ENCODE results near the gene PAPLN. TPM values are rescaled to one million over a fixed set of nuclear protein-coding genes. Genes with fewer than 3 reads are reported as not detected.

PAPLN gene
- total and polyA plus RNA-seq, 2 of the 8 experiments (the other 6 are each of a cell fraction or from before 2014, with no cell fraction given): 14.8 to 25.6 TPM

DNA sequence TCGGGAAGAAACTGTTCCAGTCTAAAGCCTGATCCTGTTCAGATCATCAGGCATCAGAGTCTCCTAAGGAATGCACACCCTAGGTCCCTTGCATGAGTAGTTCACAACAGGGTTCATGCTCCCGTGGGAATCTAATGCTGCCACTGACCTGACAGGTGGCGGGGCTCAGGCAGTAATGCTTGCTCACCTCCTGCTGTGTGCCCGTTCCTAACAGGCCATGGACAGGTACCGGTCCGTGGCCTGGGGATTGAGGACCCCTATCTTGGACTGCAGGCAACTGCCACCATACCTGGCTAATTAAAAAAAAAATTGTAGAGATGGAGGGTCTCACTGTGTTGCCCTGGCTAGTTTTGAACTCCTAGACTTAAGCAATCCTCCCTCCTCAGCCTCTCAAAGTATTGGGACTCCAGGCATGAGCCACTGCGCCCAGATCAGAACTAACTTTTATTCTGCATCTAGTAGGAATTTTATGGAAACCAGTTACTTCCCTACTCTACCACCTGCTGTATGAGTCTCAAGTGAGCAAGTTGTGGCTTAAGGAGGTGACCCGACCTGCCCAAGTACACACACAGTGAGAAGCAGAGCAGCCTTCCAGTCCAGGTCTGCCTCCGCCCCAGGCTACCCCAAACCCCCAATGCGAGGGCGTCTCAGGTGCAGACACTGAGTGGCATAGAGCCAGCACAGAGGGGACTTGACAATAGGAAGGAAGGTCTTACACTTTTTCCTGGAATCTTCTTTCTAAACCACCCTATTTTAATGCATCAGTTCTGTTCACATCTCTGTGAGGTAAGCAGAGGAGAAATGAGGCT is 2.5 kb upstream of the PAPLN start:
- no peak for DNase-seq (ENCODE audit: low read depth in 1 of 2, low spot score in 2 of 2)
- Histone ChIP-seq H3K14ac (ENCODE audit: insufficient read length) (no peak overlapping the region), H3K9me3 (ENCODE audit: insufficient read depth in 2 of 2, low read depth in 1 of 2, low read length in 1 of 2) (no peaks in the 10 kb centered on the region), H3K4ac (replicated peaks; ENCODE audit: insufficient read length, low read depth, low read length) (peak overlapping the region; percentile 63), H3K4me1 (replicated peaks in 1 of 4; ENCODE audit: control insufficient read depth in 3 of 4, insufficient read depth in 4 of 4, low read length in 3 of 4) (peaks cover 6 to 50% (median 30%) of the 10 kb centered on the region in 4 experiments), H3K79me1 (ENCODE audit: low read depth, low read length) (peaks cover 3% of the 10 kb centered on the region), H4K20me1 (replicated peaks in 1 of 2; ENCODE audit: control insufficient read depth in 1 of 2, insufficient read depth in 2 of 2, low read length in 2 of 2) (peaks cover 0 to 4% of the 10 kb centered on the region in 2 experiments), H2BK120ac (replicated peaks; ENCODE audit: low read depth, low read length) (peak overlapping the region; percentile 2), H4K91ac (replicated peaks; ENCODE audit: insufficient read length, low read length) (peak overlapping the region; percentile 53), H2BK20ac (ENCODE audit: low read length) (peak overlapping the region; percentile 99; the same call in 1 of the 2 replicates), H2BK15ac (ENCODE audit: low read length) (peak overlapping the region; percentile 51; the same call in 1 of the 2 replicates), H4K8ac (ENCODE audit: extremely low read depth, insufficient read depth, low read length) (peak overlapping the region; percentile 63; the same call in 1 of the 2 replicates), H2AFZ (ENCODE audit: low read length) (no peak overlapping the region), H3K23me2 (ENCODE audit: low read depth, low read length) (peaks cover 22% of the 10 kb centered on the region), H3K23ac (ENCODE audit: insufficient read length) (no peak overlapping the region), H3K27ac (ENCODE audit: low read depth, low read length) (peak overlapping the region; percentile 82), H2AK5ac (ENCODE audit: low read depth, low read length) (peak overlapping the region; percentile 3; the same call in 1 of the 2 replicates), H3K36me3 (ENCODE audit: control insufficient read depth in 2 of 4, insufficient read depth in 4 of 4, low read length in 3 of 4) (0 out of 8 replicates have a peak, but pooled peaks cover 0 to 3% (median 0%) of the 10 kb centered on the region in 4 experiments), H2BK5ac (ENCODE audit: low read depth, low read length) (peak overlapping the region; percentile 41; the same call in 1 of the 2 replicates), H3K4me3 (ENCODE audit: extremely low read depth in 1 of 4, insufficient read depth in 2 of 4, low read depth in 3 of 4, low read length in 4 of 4) (peak overlapping the region in 3 of 4 experiments; percentile 20 to 62 (median 38); a peak in 4 of 8 replicates), H3K4me2 (ENCODE audit: insufficient read depth in 1 of 2, low read depth in 2 of 2, low read length in 2 of 2) (peak overlapping the region; percentile 89 to 96), H3K27me3 (replicated peaks in 1 of 4; ENCODE audit: control insufficient read depth in 3 of 4, extremely low read depth in 1 of 4, insufficient read depth in 3 of 4, low read length in 3 of 4) (peaks cover 6 to 25% (median 18%) of the 10 kb centered on the region in 4 experiments), H3K9ac (replicated peaks in 1 of 4; ENCODE audit: extremely low read depth in 1 of 4, low read depth in 3 of 4, low read length in 3 of 4) (peak overlapping the region in 1 of 4 experiments; percentile 24; a peak in 1 of 7 replicates), H3K79me2 (ENCODE audit: control insufficient read depth in 1 of 2, insufficient read depth in 2 of 2, low read length in 2 of 2) (peaks cover 0 to 10% of the 10 kb centered on the region in 2 experiments; a peak in 2 of 4 replicates), H3K56ac (replicated peaks; ENCODE audit: insufficient read length, low read depth, low read length) (peak overlapping the region; percentile 25), H4K5ac (ENCODE audit: insufficient read length, low read depth, low read length) (peak overlapping the region; percentile 88), H2BK12ac (ENCODE audit: low read depth, low read length) (peak overlapping the region; percentile 32; the same call in 1 of the 2 replicates), H3K18ac (ENCODE audit: extremely low read depth, low read length) (peak overlapping the region; percentile 94)
- CTCF ChIA-PET (ENCODE audit: partially characterized antibody): interaction anchor here (0.8 to 1.6 kb wide), 3 partner anchors 19 to 276 kb away, joined by 3 to 5 read pairs (median 4); no protein-coding TSS in a partner anchor
- no peak for FAIRE-seq
- no peak for TF ChIP-seq CHD2 (IDR thresholded peaks at IDR 0.05; ENCODE audit: low read length)
- 0 out of 4 replicates have a peak, but pooled peaks of 1 of the 2 experiments have one; percentile 3 for TF ChIP-seq SIN3A (conservative IDR thresholded peaks at IDR 0.05 in 1 of 2, IDR thresholded peaks at IDR 0.05 in 1 of 2; ENCODE audit: low read depth in 1 of 2, low read length in 2 of 2)
- TF ChIP-seq KDM1A (IDR thresholded peaks at IDR 0.05; ENCODE audit: borderline replicate concordance, low read length): peak; percentile 35; the same call in 1 of the 2 replicates
- WGBS, 2 experiments (ENCODE audit: extremely low coverage in 1 of 2, insufficient coverage in 1 of 2, insufficient read length in 1 of 2, insufficient replicate concordance in 2 of 2, low coverage in 1 of 2, low lambda C conversion rate in 2 of 2, missing lambda C conversion rate in 1 of 2): 58% methylated on average over 11 of the region's 11 CpGs; no CpG with 5 or more reads in 1 of the 2 experiments
- POLR2A ChIA-PET (ENCODE audit: partially characterized antibody): interaction anchor here (0.8 to 1.4 kb wide), 6 partner anchors 8 to 109 kb away, joined by 3 to 4 read pairs (median 3); no protein-coding TSS in a partner anchor

Measured in H1 (cell line).